GM12872 (cell line): ENCODE results near the gene SNRPD3.
"Not testable (repeated sequence)": the region's sequence is repeated elsewhere in the genome, so short reads cannot be mapped to it uniquely, and the experiment has no call there.

Experiments
- CTCF ChIP-seq: IDR thresholded peaks from 3 replicates; pipeline ENCODE4 v1.5.1; 2011; ENCODE audit warnings: low read depth, mild to moderate bottlenecking, low read length, moderate library complexity; ENCODE audit not compliant: insufficient read depth

Gene SNRPD3

GRCh38 chr22:24601217-24602104 is 45.7 kb downstream of the SNRPD3 start:
- no peak for TF ChIP-seq CTCF

GRCh38 chr22:24602847-24603769 is 47.3 kb downstream of the SNRPD3 start, which contains the start of gene GGT1:
TSS of gene GGT1 (plus strand) at chr22:24603193. CDS start at chr22:24611082, 7,889 bp downstream.
- not testable (repeated sequence) for TF ChIP-seq CTCF
